H9 (cell line): ENCODE data around the gene CST9L. TPM values are rescaled to one million over a fixed set of nuclear protein-coding genes. Genes with fewer than 3 reads are reported as not detected.

ENCODE experiments used
- DNase-seq: peaks from one replicate; pipeline ENCODE4 v3.0.0-alpha.2; 2017
- H2AFZ ChIP-seq: one replicate; pipeline ENCODE4 v1.6.1; 2013; ENCODE audit warnings: mild to moderate bottlenecking, low read length, control low read depth, moderate library complexity
- H2AK5ac ChIP-seq: 2 replicates; pipeline ENCODE4 v1.6.1; 2013; ENCODE audit warnings: low read length, control low read depth, mixed read lengths; ENCODE audit not compliant: insufficient read length
- H2BK120ac ChIP-seq: one replicate; pipeline ENCODE4 v1.6.1; 2013; ENCODE audit warnings: low read depth, mild to moderate bottlenecking, low read length, control low read depth, inconsistent platforms; ENCODE audit not compliant: poor library complexity, severe bottlenecking
- H2BK12ac ChIP-seq: 2 replicates; pipeline ENCODE4 v1.6.1; 2013; ENCODE audit warnings: low read length, control low read depth, mixed read lengths, low read depth; ENCODE audit not compliant: insufficient read length
- H2BK15ac ChIP-seq: 2 replicates; pipeline ENCODE4 v1.6.1; 2013; ENCODE audit warnings: low read depth, low read length, control low read depth
- H2BK20ac ChIP-seq: one replicate; pipeline ENCODE4 v1.6.1; 2013; ENCODE audit warnings: low read depth, mild to moderate bottlenecking, low read length, control low read depth, inconsistent platforms; ENCODE audit not compliant: poor library complexity, severe bottlenecking
- H2BK5ac ChIP-seq: 2 replicates; pipeline ENCODE4 v1.6.1; 2013; ENCODE audit warnings: low read length, control low read depth, mixed read lengths; ENCODE audit not compliant: insufficient read length
- H3K14ac ChIP-seq: 2 replicates; pipeline ENCODE4 v1.6.1; 2013; ENCODE audit warnings: low read length, control low read depth; ENCODE audit not compliant: insufficient read depth
- H3K18ac ChIP-seq: 2 replicates; pipeline ENCODE4 v1.6.1; 2013; ENCODE audit warnings: low read depth, mild to moderate bottlenecking, mixed read lengths, low read length, control low read depth; ENCODE audit not compliant: insufficient read length
- H3K23ac ChIP-seq: 2 replicates; pipeline ENCODE4 v1.6.1; 2013; ENCODE audit warnings: low read length, control low read depth, mixed read lengths, low read depth; ENCODE audit not compliant: insufficient read length
- H3K23me2 ChIP-seq: 2 replicates; pipeline ENCODE4 v1.6.1; 2013; ENCODE audit warnings: low read depth, mild to moderate bottlenecking, mixed read lengths, low read length, control low read depth; ENCODE audit not compliant: insufficient read length, poor library complexity, severe bottlenecking
- H3K27ac ChIP-seq: 2 replicates; pipeline ENCODE4 v1.5.1; 2013; ENCODE audit warnings: low read length, control low read depth, mixed read lengths, low read depth; ENCODE audit not compliant: insufficient read length
- H3K27me3 ChIP-seq: 2 replicates; pipeline ENCODE4 v1.6.1; 2013; ENCODE audit warnings: low read length, control low read depth, inconsistent platforms; ENCODE audit not compliant: insufficient read depth
- H3K4ac ChIP-seq: 2 replicates; pipeline ENCODE4 v1.6.1; 2013; ENCODE audit warnings: low read depth, mild to moderate bottlenecking, control low read depth, inconsistent platforms, low read length, moderate library complexity
- H3K4me1 ChIP-seq: 2 replicates; pipeline ENCODE4 v1.6.1; 2013; ENCODE audit warnings: low read length, control low read depth, inconsistent platforms; ENCODE audit not compliant: insufficient read depth
- H3K4me2 ChIP-seq: 2 replicates; pipeline ENCODE4 v1.6.1; 2013; ENCODE audit warnings: low read length, control low read depth, mixed read lengths; ENCODE audit not compliant: insufficient read length, insufficient read depth
- H3K56ac ChIP-seq: 2 replicates; pipeline ENCODE4 v1.6.1; 2013; ENCODE audit warnings: low read depth, mild to moderate bottlenecking, mixed read lengths, low read length, control low read depth; ENCODE audit not compliant: insufficient read length
- H3K79me1 ChIP-seq: 2 replicates; pipeline ENCODE4 v1.6.1; 2013; ENCODE audit warnings: low read depth, mild to moderate bottlenecking, moderate library complexity, low read length, control low read depth, inconsistent platforms; ENCODE audit not compliant: insufficient read depth, poor library complexity, severe bottlenecking
- H3K79me2 ChIP-seq: 2 replicates; pipeline ENCODE4 v1.6.1; 2013; ENCODE audit warnings: low read length, control low read depth, inconsistent platforms; ENCODE audit not compliant: insufficient read depth
- H3K9ac ChIP-seq: 2 replicates; pipeline ENCODE4 v1.6.1; 2013; ENCODE audit warnings: low read length, control low read depth, mixed read lengths; ENCODE audit not compliant: insufficient read length; ENCODE audit errors: extremely low read depth
- H3K9me3 ChIP-seq: one replicate; pipeline ENCODE4 v1.6.1; 2013; ENCODE audit warnings: low read depth, low read length, inconsistent platforms; ENCODE audit not compliant: control insufficient read depth
- H3T11ph ChIP-seq: one replicate; pipeline ENCODE4 v1.6.1; 2013; ENCODE audit warnings: mild to moderate bottlenecking, low read length, control low read depth, inconsistent platforms
- H4K20me1 ChIP-seq: one replicate; pipeline ENCODE4 v1.6.1; 2013; ENCODE audit not compliant: control insufficient read depth, insufficient read length, insufficient read depth
- H4K5ac ChIP-seq: 2 replicates; pipeline ENCODE4 v1.6.1; 2013; ENCODE audit warnings: low read depth, mild to moderate bottlenecking, mixed read lengths, low read length, control low read depth; ENCODE audit not compliant: insufficient read length
- H4K8ac ChIP-seq: replicated peaks from 2 replicates; pipeline ENCODE4 v1.6.1; 2013; ENCODE audit warnings: low read length, control low read depth, mixed read lengths, low read depth; ENCODE audit not compliant: insufficient read length
- H4K91ac ChIP-seq: 2 replicates; pipeline ENCODE4 v1.6.1; 2013; ENCODE audit warnings: low read depth, mild to moderate bottlenecking, moderate library complexity, mixed read lengths, low read length, control low read depth; ENCODE audit not compliant: insufficient read length
- H3K27ac Mint-ChIP-seq, 3 experiments: 2 replicates in 2 of 3; 3 replicates in 1 of 3; pipeline ENCODE4 v1.8.0; 2020 to 2021; ENCODE audit warnings: mixed read lengths in 3 of 3, mild to moderate bottlenecking in 1 of 3, moderate library complexity in 1 of 3
- H3K27me3 Mint-ChIP-seq: 2 replicates; pipeline ENCODE4 v1.8.0; 2021; ENCODE audit warnings: low read depth, mild to moderate bottlenecking, moderate library complexity, mixed read lengths
- H3K36me3 Mint-ChIP-seq, 3 experiments: 2 replicates in 2 of 3; 3 replicates in 1 of 3; pipeline ENCODE4 v1.8.0; 2020 to 2021; ENCODE audit warnings: low read depth in 3 of 3, mixed read lengths in 3 of 3; ENCODE audit not compliant: insufficient read depth in 1 of 3
- H3K4me1 Mint-ChIP-seq, 2 experiments: 2 replicates each; pipeline ENCODE4 v1.8.0; 2020; ENCODE audit warnings: mixed read lengths in 2 of 2
- H3K4me3 Mint-ChIP-seq, 2 experiments: 2 replicates in 1 of 2; 3 replicates in 1 of 2; pipeline ENCODE4 v1.8.0; 2020 to 2021; ENCODE audit warnings: mild to moderate bottlenecking in 2 of 2, mixed read lengths in 2 of 2, moderate library complexity in 1 of 2
- H3K9me3 Mint-ChIP-seq, 2 experiments: 2 replicates in 1 of 2; 3 replicates in 1 of 2; pipeline ENCODE4 v1.8.0; 2020; ENCODE audit warnings: mild to moderate bottlenecking in 2 of 2, mixed read lengths in 2 of 2, moderate library complexity in 1 of 2
- CTCF ChIP-seq: fragments of 200-600 bp; sonication (generic); conservative IDR thresholded peaks from 3 replicates; pipeline ENCODE4 v1.8.0; 2021; ENCODE audit warnings: antibody characterized with exemption, mild to moderate bottlenecking
- WGBS: extraction: QIAGEN DNeasy Blood & Tissue Kit; methylation state at CpG from one replicate; pipeline ENCODE4 v1.1.7; 2013; ENCODE audit warnings: missing lambda C conversion rate, low lambda C conversion rate, mixed read lengths; ENCODE audit not compliant: insufficient read length; ENCODE audit errors: extremely low coverage; 5-methylcytosine and 5-hydroxymethylcytosine counted together
- total RNA-seq: library from RNA; stranded (reverse); gene quantifications from 2 replicates; pipeline ENCODE4 v1.2.1, GENCODE V29; 2021

CST9L gene
- total RNA-seq, 1 experiment from 2014 or later = not detected

- Mint-ChIP-seq H3K27ac (no peak overlapping the region), H3K9me3 (no peaks in the 10 kb centered on the region), H3K36me3 (no peaks in the 10 kb centered on the region), H3K4me3 (no peak overlapping the region), H3K27me3 (peaks cover 14% of the 10 kb centered on the region), H3K4me1 (peaks cover 3 to 22% of the 10 kb centered on the region in 2 experiments; a peak in 3 of 4 replicates)
- Histone ChIP-seq H2BK120ac (no peak overlapping the region), H3K4me2 (no peak overlapping the region), H2BK12ac (no peak overlapping the region), H3K79me2 (no peaks in the 10 kb centered on the region), H4K20me1 (no peaks in the 10 kb centered on the region), H3K9ac (no peak overlapping the region), H2BK5ac (no peak overlapping the region), H3K23me2 (no peaks in the 10 kb centered on the region), H4K91ac (no peak overlapping the region), H4K5ac (no peak overlapping the region), H2BK20ac (no peak overlapping the region), H3K23ac (no peak overlapping the region), H3K18ac (no peak overlapping the region), H3K27ac (no peak overlapping the region), H3K4me1 (no peaks in the 10 kb centered on the region), H3K9me3 (no peaks in the 10 kb centered on the region), H3T11ph (no peak overlapping the region), H3K79me1 (no peaks in the 10 kb centered on the region), H2AFZ (no peak overlapping the region), H3K27me3 (no peaks in the 10 kb centered on the region), H3K4ac (no peak overlapping the region), H3K14ac (no peak overlapping the region), H2AK5ac (no peak overlapping the region), H4K8ac (no peak overlapping the region), H3K56ac (no peak overlapping the region), H2BK15ac (no peak overlapping the region)
- no peak for DNase-seq
- TF ChIP-seq CTCF = no peak
- WGBS = no CpG with 5 or more reads among the region's 4 CpGs
Measured at GRCh38 chr20:23601715-23602114, 33.4 kb upstream of the CST9L start.
